HG02852 (cell line): ENCODE data around the gene CDYL2.
A peak's percentile ranks its signal among the peaks of the same experiment; 100 is the strongest.

ENCODE experiments used
- ATAC-seq: cut with Tn5 transposase; IDR thresholded peaks from one replicate; pipeline ENCODE4 v1.9.1; 2021; ENCODE audit warnings: mild to moderate bottlenecking, moderate library complexity; ENCODE audit not compliant: unreplicated experiment

The CDYL2 gene

GRCh38 chr16:80637621-80638020 is 166.8 kb downstream of the CDYL2 start:
- no peak for ATAC-seq

DNA sequence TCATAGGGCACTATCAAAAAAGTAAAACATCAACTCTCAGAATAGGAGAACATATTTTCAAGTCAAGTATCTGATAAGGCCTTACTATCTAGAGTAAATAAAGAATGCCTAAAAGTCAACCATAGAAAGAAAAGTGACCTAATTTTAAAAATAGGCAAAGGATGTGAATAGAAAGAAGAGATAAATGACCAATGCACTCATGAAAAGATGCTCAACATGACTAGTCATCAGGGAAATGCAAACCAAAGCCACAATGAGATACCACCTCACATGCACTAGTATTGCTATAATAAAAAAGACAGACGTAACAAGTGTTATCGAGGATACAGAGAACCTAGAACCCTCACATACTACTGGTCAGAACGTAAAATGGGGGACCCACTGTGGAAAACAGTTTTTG is 172.8 kb downstream of the CDYL2 start:
- ATAC-seq = no peak

DNA sequence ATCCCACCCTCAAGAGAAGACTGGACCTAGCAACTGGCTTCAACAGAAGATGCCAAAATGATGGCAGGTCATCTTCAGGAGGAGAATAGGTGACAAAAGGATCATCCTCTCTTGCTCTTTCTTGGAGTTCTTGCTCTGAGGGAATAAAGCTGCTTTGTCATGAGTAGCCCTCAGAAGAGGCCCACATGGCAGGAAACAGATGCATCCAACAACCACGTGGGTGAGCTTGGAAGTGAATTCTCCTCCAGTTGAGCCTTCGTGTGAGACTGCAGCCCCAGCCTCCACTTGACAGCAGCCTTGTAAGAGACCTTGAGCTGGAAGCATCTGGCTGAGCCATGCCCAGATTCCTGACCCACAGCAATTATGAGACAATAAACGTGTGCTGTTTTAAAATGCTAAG is 176.1 kb downstream of the CDYL2 start:
- no peak for ATAC-seq

- peak; percentile 97 for ATAC-seq
Measured at GRCh38 chr16:80627108-80627507, 177.3 kb downstream of the CDYL2 start.

DNA sequence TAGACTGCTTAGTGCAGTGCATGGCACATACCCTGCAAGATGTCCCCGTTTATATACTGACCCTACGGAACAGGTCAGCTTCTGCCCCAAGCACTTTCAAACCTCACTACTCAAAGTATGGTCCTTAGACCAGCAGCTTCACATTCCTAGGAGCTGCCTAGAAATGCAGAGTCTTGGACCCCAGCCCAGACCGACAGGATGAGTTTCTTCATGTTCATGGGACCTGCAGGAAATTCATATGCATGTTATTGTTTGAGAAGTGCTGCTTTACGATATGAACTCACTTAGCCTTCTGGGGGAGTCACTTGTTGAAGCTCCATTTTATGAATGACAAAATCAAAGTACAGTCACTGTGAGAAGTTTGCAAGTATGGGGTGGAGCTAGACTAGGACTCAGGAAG is 181.0 kb downstream of the CDYL2 start:
- no peak for ATAC-seq

GRCh38 chr16:80622007-80622406 is 182.4 kb downstream of the CDYL2 start:
- no peak for ATAC-seq

- ATAC-seq = no peak
Measured at GRCh38 chr16:80620736-80621605, 183.4 kb downstream of the CDYL2 start.

DNA sequence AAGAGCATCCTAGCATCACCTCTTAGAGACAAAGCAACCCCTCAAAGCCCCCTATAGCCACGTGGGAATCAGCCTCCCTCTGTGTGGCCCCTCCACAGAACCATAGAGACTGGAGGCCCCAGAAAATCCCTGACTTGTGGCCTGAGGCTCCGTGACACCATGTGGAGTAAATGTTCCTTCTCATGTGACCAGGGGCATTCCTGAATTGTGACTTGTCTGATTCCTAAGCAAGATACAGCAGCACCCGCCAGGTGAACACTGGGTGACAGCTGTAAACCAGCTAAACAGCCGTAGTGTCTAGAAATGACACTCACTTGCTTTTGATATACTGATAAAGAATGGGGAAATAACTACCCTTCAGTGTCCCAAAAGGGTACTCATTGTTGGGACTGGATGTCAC is 184.6 kb downstream of the CDYL2 start:
- no peak for ATAC-seq

GRCh38 chr16:80618862-80619648 is 185.3 kb downstream of the CDYL2 start:
- no peak for ATAC-seq

DNA sequence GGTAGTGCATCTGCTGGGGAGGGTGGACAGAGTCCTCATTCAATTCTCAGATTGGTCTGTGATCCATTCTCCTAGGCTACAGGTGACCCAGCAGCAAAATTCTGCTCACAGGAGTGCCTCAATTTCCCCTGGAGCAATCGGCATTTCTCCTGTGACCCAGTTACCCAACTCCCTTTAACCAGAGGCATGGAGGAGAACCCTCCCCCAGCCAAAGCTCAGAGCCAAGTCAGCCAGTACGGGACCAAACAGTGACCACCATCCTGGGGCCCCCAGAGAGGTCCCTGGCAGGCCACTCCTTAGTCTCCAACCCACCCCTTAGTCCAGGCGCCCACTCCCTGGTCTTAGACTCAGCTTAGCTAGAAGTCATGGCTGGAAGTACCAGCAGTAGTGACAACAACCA is 188.0 kb downstream of the CDYL2 start:
- no peak for ATAC-seq

DNA sequence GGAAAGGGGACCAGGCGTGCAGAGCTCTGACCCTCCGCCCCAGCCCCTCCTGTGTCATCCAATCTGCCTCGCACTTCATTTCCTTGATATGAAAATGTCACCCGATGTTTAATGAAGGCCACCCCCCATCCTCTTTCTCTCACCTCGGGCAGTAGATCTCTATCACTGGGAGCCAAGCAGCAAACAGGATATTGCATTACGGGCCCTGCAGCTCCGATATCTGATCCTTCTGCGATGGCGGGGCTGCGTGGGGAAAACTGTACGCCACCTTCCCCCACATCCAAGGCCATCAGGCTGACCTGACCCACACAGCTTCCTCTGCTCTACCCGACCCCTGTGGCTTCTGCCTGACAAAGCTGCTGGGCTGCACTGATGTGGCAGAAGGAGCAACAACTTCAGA is 188.7 kb downstream of the CDYL2 start:
- ATAC-seq = no peak

GRCh38 chr16:80614908-80615671 is 189.3 kb downstream of the CDYL2 start:
- ATAC-seq = no peak

GRCh38 chr16:80612461-80613017 is 191.9 kb downstream of the CDYL2 start:
- ATAC-seq = no peak

GRCh38 chr16:80611930-80612327 is 192.5 kb downstream of the CDYL2 start:
- ATAC-seq = no peak

GRCh38 chr16:80611171-80611929 is 193.0 kb downstream of the CDYL2 start:
- no peak for ATAC-seq

- no peak for ATAC-seq
Measured at GRCh38 chr16:80610481-80611156, 193.8 kb downstream of the CDYL2 start.

DNA sequence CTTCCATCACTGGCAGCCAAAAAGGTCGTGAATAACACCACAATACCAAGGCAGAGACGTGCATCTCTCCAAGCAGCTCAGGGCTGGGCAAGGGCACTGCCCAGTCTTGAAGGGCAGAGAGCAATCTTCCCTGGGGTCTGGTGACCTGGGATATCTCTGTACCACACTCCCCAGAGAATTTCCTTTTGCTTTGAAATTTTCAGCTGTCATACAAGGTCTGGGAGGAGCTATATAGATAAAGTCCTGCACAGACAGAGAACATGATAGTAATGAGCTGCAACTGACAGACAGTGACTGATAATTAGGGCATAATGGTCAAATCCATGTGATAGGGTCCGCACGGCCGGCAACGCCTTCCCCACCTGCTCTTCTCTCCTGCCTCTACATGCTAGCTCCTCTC is 195.5 kb downstream of the CDYL2 start:
- ATAC-seq = no peak

- no peak for ATAC-seq
Measured at GRCh38 chr16:80607204-80607603, 197.2 kb downstream of the CDYL2 start.

DNA sequence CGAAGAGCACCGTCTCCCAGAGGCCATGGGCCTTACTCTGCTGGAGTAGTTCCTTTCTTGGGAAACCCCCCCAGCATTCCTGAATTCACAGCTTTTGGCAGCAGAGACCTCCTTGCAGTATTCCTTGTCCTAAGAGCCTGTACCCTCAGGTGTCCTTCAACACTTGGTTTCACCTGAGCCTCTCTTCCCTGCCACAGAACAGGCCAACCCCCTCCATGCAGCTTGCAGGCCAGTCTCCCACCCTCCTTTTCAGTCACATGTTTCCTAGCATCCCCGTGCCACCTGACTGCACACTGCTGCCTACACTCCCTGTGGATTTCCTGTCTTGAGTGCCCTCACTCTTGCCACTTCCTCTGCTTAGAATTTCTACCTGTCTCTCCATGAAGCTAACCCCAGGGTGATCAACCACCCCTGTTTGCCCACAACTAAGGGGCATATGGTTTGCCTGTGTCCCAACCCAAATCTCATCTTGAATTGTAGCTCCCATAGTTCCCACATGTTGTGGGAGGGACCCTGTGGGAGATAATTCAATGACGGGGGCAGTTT is 198.1 kb downstream of the CDYL2 start:
- ATAC-seq = no peak
